GF-D8 (cell line): Measurements from ENCODE around the gene VPS13C.

Experiments used
- DNase-seq: peaks from one replicate; lab custom pipeline; 2025; lab: John Stamatoyannopoulos, UW

Gene VPS13C

DNA sequence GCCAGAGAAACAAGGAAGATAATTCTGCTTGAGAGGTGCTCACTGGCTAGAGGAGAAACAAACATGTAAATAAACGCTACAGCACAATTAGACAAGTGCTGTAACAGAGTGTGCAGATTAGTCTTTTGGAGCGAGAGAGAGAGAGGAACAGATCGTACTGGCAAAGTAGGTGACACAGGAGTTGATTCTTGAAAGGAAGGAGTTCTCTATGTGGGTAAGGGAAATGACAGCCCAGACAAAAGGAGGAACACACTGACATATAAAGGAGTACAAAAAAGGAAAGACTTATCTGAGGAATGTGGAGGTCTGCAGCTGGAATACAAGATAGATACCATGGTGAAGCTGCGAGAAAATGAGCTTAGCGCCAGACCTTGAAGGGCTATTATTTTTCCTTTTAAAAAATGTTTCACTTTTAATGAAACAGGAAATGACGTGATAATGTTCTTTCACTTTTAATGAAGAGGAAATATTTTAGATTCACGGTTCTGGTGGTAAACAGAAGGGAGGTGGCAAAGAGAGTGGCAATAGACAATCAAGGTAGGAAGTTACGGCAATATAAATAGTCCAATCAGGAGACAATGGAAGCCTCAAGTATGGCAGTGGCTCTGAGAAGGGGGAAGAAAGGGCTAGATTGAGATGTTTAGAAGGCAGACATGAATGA, 202.9 kb downstream of the VPS13C start:
- DNase-seq: no peak

DNA sequence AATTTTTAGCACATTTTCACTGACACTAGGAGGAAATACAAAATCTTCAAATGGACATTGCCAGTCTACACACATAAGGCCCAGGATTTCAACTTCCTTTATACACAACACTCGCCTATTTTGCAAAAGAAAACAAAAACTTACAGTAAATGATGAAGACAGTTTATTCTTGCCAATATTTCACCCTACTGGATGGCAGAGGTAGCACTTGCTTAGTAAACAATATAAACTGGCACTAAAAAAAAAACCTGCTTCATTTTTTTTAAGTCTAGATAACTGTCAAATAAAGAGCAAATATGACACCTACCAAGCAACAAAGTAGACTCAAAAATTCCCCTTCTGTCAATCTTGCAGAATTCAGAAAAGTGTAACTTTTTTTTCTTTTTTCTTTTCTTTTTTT, 204.0 kb downstream of the VPS13C start:
- DNase-seq: no peak

- DNase-seq: no peak
These were observed 207.1 kb downstream of the VPS13C start for GRCh38 chr15:61853195-61853594.

GRCh38 chr15:61851955-61852354, 208.3 kb downstream of the VPS13C start:
- DNase-seq: no peak

GRCh38 chr15:61849447-61849846, 210.8 kb downstream of the VPS13C start:
- no peak for DNase-seq

DNA sequence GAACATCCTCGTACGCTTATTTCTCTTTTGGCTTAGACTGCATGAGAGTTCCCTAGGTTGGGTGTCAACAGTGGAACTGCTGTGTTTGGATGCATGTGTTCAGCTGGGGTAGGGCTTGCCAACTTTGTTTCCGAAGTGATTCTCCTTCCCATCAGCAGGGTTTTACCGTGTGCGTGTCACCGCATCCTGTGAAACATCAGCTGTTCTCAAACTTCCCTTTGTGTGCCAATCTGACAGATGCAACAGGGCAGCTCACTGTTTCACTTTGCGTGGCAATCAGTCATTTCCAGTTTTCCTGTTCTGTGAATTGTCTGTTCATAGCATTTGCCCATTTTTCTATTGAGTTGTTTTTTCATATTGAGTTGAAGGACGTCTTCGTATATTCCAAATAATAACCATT, 218.8 kb downstream of the VPS13C start:
- no peak for DNase-seq

DNA sequence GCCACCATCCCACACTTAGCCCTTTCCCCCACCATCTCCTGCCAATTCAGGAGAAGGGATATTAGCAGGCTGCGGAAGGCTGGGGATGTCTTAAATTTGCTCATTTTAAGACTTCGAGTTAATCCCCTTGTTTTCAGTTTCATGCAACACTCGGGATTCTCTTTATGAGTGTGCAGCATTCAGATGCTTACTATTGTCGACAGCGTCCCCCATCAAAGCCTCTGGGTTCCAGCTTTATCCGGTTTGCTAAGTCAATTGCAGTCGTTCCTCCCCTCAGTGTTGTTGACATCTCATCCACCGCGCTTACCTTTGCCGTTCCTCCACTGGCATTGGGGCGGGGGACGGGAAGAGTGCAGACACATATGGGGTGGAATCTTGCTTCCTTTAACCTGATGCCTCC, 220.2 kb downstream of the VPS13C start:
- DNase-seq: no peak

- DNase-seq: no peak
These were observed 220.7 kb downstream of the VPS13C start for GRCh38 chr15:61839546-61839945.

DNA sequence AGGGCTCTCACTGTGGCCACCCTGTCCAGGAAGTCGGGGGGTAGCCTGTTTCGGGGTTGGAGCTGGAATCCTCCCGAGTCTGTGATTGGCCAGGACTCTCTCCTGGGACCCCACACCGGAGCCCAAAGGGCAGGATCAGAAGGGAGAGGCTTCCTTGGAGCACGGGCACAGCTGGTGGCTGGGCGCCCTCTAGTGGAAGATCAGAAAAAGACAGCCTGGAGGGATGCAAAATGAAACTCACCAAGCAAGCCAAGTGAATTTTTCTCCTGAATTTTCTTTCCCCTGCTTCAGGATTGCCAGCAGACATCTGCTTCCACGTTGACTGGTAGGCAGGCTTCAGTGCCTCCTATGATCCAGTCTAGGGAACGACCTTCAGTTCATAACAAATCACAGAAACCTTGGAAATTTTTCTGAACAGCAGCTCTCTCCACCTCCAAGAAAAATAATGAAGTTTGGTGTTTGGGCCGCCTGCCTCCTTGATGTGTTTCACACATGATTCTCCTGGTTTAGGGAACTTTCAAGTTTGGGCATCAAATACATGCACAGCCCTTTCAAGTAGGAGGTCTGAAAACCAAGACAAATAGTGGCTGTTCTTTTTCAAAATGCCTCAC, 224.6 kb downstream of the VPS13C start:
- no peak for DNase-seq

GRCh38 chr15:61835029-61835428, 225.2 kb downstream of the VPS13C start:
- no peak for DNase-seq

- no peak for DNase-seq
These were observed 226.1 kb downstream of the VPS13C start for GRCh38 chr15:61834076-61834697.

- no peak for DNase-seq
These were observed 228.0 kb downstream of the VPS13C start for GRCh38 chr15:61832223-61832622.

- peak; percentile 52 for DNase-seq
These were observed 228.7 kb downstream of the VPS13C start for GRCh38 chr15:61831505-61831921.

- DNase-seq: no peak
These were observed 229.5 kb downstream of the VPS13C start for GRCh38 chr15:61830536-61831330.

- no peak for DNase-seq
These were observed 230.7 kb downstream of the VPS13C start for GRCh38 chr15:61829514-61829889.

GRCh38 chr15:61828860-61829513, 231.3 kb downstream of the VPS13C start:
- DNase-seq: no peak

GRCh38 chr15:61828008-61828407, 232.2 kb downstream of the VPS13C start:
- DNase-seq: no peak

- DNase-seq: no peak
These were observed 233.1 kb downstream of the VPS13C start for GRCh38 chr15:61827131-61827530.

GRCh38 chr15:61824291-61824690, 236.0 kb downstream of the VPS13C start:
- no peak for DNase-seq

GRCh38 chr15:61822511-61822910, 237.7 kb downstream of the VPS13C start:
- no peak for DNase-seq

GRCh38 chr15:61820951-61821350, 239.3 kb downstream of the VPS13C start:
- no peak for DNase-seq

- no peak for DNase-seq
These were observed 240.0 kb downstream of the VPS13C start for GRCh38 chr15:61820212-61820611.
